ENCODE data around the gene OSBPL10. TPM values are rescaled to one million over a fixed set of nuclear protein-coding genes. Genes with fewer than 3 reads are reported as not detected.

Gene OSBPL10
- total and polyA plus RNA-seq, 2 experiments from 2014 or later: 2.4 to 8.1 TPM

DNA sequence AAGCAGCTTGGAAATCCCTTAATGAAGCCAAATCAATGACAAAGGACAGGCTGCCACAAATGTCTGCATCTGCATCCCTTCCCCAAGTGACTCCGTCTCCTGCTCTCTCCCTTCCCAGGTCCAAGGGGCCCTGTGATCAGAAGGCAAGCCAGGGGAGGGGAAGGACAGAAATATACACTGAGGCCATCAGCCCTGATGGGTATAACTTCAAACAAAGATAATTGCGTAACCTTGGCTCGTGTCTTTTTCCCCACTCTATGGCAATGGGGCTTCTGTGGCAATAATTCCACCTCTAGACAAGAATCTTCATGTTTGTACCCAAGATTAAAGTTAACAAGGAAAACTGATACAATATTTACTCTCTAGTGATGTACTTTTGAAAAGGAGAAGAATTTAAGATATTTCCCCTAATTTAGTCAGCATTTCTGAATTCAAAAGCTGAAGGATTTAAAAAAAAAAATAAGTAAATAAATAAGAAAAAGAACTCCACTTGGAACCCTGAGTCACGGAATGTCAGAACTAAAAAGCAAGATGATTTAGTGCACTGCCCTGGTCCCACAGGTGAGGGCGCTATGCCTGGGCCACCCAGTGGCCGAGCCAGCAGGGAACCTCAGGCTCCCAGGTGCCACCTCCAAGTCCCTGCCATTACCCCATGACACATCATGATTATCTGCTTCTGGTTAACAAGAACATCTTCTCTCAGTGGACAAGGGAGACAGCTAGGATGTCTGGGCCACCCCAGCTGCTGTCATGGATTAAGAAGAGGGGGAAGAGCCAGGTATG lies 293.9 kb downstream of the OSBPL10 start:
- Histone ChIP-seq H3F3A (ENCODE audit: insufficient read depth) (no peaks in the 10 kb centered on the region), H3K36me3 (ENCODE audit: low read depth) (no peaks in the 10 kb centered on the region), H4K20me1 (ENCODE audit: insufficient read depth) (no peaks in the 10 kb centered on the region), H3K27ac (no peak overlapping the region), H3K9me3 (ENCODE audit: low read depth) (no peaks in the 10 kb centered on the region), H3K4me1 (ENCODE audit: insufficient read depth) (no peaks in the 10 kb centered on the region), H3K9ac (no peak overlapping the region), H2AFZ (no peak overlapping the region), H3K9me2 (ENCODE audit: insufficient read depth) (no peaks in the 10 kb centered on the region), H3K4me3 (no peak overlapping the region), H3K4me2 (ENCODE audit: unreplicated experiment) (no peak overlapping the region), H3K79me2 (ENCODE audit: insufficient read depth) (no peaks in the 10 kb centered on the region), H3K27me3 (replicated peaks; ENCODE audit: insufficient read depth) (no peaks in the 10 kb centered on the region)
- 89 to 92% methylated on average over 6 of the region's 6 CpGs for WGBS, 2 experiments (ENCODE audit: low coverage in 1 of 2, low lambda C conversion rate in 2 of 2, missing lambda C conversion rate in 2 of 2)
- in situ Hi-C loops (cut with MboI): no loop called here
- DNase-seq: no peak
- TF ChIP-seq EZH2 (IDR thresholded peaks at IDR 0.05; ENCODE audit: insufficient read depth, poor library complexity, severe bottlenecking): no peak
- TF ChIP-seq EZH2phosphoT487 (IDR thresholded peaks at IDR 0.05; ENCODE audit: insufficient read depth, low read depth): no peak

DNA sequence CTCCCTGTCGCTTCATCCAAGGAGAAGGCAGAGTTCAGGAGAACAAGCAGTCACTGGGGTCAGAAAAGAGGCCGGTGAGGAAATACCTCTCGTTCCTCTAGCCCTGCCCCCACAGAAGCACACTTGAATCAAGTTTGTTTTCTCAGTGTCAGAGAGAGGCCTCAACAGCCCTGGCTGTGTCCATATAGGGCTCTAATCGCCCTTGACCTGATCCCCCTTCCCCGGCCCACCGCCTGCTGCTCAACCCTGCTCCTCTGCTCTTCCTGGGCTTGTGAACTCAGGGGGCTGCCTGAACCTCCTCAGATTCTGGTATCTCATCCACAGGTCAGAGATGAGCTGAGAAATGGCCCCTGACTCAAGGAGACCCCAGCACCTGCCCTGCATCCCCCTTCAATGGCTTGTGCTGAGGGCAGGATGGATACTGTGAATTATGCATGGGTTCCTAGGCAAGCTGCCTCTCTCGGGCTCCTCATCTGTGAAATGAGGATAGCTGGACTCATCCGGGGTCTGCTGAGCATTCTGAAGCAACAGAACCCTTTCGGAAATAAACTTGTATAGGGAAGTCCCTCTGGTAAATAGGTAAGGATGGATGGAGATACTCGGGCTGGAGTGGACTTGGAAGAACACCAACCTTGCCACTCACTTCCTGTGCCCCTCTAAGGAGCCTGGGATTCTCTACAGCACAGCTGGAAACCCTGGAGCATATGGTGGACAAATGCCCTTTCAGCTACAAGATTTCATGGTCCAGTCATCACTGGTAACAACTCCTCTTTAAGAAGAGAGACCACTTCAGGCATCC lies 300.8 kb downstream of the OSBPL10 start:
- in situ Hi-C loops (cut with MboI): no loop called here
- Histone ChIP-seq H3K79me2 (ENCODE audit: insufficient read depth) (no peaks in the 10 kb centered on the region), H3K36me3 (ENCODE audit: low read depth) (no peaks in the 10 kb centered on the region), H3K4me1 (ENCODE audit: insufficient read depth) (no peaks in the 10 kb centered on the region), H2AFZ (no peak overlapping the region), H3K9me2 (ENCODE audit: insufficient read depth) (no peaks in the 10 kb centered on the region), H3K27ac (no peak overlapping the region), H3K9ac (no peak overlapping the region), H3K4me3 (no peak overlapping the region), H4K20me1 (ENCODE audit: insufficient read depth) (no peaks in the 10 kb centered on the region), H3F3A (ENCODE audit: insufficient read depth) (no peaks in the 10 kb centered on the region), H3K4me2 (ENCODE audit: unreplicated experiment) (no peak overlapping the region), H3K27me3 (replicated peaks; ENCODE audit: insufficient read depth) (no peaks in the 10 kb centered on the region), H3K9me3 (ENCODE audit: low read depth) (no peaks in the 10 kb centered on the region)
- WGBS, 2 experiments (ENCODE audit: low coverage in 1 of 2, low lambda C conversion rate in 2 of 2, missing lambda C conversion rate in 2 of 2): 75 to 79% methylated on average over 10 of the region's 10 CpGs
- no peak for DNase-seq
- TF ChIP-seq EZH2phosphoT487 (IDR thresholded peaks at IDR 0.05; ENCODE audit: insufficient read depth, low read depth): no peak

DNA sequence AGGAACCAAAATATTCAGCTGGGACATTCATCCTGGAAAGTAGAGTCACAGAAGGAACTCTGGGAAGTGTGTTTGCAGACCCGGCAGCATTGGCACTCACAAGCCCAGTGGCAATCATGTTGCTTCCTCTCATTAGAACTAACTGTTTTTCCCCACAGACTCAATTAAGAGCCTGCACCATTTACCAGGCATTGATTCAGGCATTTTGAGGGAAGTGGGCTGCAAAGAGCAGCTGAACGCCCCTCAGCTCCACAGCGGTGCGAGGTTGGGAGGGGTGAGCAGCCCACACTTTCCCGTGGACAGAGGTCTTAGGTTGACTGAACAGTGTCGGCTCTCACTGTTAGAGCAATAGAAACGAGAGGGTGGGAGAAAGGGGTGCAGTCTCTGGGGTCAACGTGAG lies 304.5 kb downstream of the OSBPL10 start:
- Histone ChIP-seq H3K27ac (no peak overlapping the region), H4K20me1 (ENCODE audit: insufficient read depth) (no peaks in the 10 kb centered on the region), H3K9me2 (ENCODE audit: insufficient read depth) (no peaks in the 10 kb centered on the region), H3K79me2 (ENCODE audit: insufficient read depth) (no peaks in the 10 kb centered on the region), H3K4me2 (ENCODE audit: unreplicated experiment) (no peak overlapping the region), H3F3A (ENCODE audit: insufficient read depth) (no peaks in the 10 kb centered on the region), H2AFZ (no peak overlapping the region), H3K9me3 (ENCODE audit: low read depth) (no peaks in the 10 kb centered on the region), H3K27me3 (replicated peaks; ENCODE audit: insufficient read depth) (no peaks in the 10 kb centered on the region), H3K4me3 (no peak overlapping the region), H3K4me1 (ENCODE audit: insufficient read depth) (no peaks in the 10 kb centered on the region), H3K36me3 (ENCODE audit: low read depth) (no peaks in the 10 kb centered on the region), H3K9ac (no peak overlapping the region)
- no peak for DNase-seq
- TF ChIP-seq EZH2 (IDR thresholded peaks at IDR 0.05; ENCODE audit: insufficient read depth, poor library complexity, severe bottlenecking): no peak
- no peak for TF ChIP-seq EZH2phosphoT487 (IDR thresholded peaks at IDR 0.05; ENCODE audit: insufficient read depth, low read depth)
- in situ Hi-C loops (cut with MboI): no loop called here
- WGBS, 2 experiments (ENCODE audit: low coverage in 1 of 2, low lambda C conversion rate in 2 of 2, missing lambda C conversion rate in 2 of 2): 74 to 78% methylated on average over 8 of the region's 8 CpGs

DNA sequence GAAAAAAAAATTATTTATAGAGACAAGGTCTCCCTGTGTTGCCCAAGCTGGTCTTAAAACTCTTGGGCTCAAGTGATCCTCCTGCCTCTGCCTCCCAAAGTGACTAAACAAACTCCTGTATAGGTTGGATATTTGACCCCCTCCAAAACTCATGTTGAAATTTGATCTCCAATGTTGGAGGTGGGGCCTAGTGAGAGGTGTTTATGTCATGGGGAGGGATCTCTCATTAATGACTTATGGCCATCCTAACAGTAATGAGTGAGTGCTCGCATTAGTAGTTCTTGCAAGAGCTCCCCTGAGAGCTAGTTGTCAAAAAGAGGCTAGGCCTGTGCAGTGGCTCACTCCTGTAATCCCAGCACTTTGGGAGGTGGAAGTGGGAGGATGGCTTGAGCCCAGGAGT lies 307.1 kb downstream of the OSBPL10 start:
- 96 to 100% methylated on average over 1 of the region's 1 CpG for WGBS, 2 experiments (ENCODE audit: low coverage in 1 of 2, low lambda C conversion rate in 2 of 2, missing lambda C conversion rate in 2 of 2)
- Histone ChIP-seq H3K27me3 (replicated peaks; ENCODE audit: insufficient read depth) (no peaks in the 10 kb centered on the region), H3K79me2 (ENCODE audit: insufficient read depth) (no peaks in the 10 kb centered on the region), H3K9me3 (ENCODE audit: low read depth) (no peaks in the 10 kb centered on the region), H3K27ac (no peak overlapping the region), H3K9me2 (ENCODE audit: insufficient read depth) (no peaks in the 10 kb centered on the region), H2AFZ (no peak overlapping the region), H3F3A (ENCODE audit: insufficient read depth) (no peaks in the 10 kb centered on the region), H3K4me2 (ENCODE audit: unreplicated experiment) (no peak overlapping the region), H3K9ac (no peak overlapping the region), H3K4me3 (no peak overlapping the region), H4K20me1 (ENCODE audit: insufficient read depth) (no peaks in the 10 kb centered on the region), H3K36me3 (ENCODE audit: low read depth) (no peaks in the 10 kb centered on the region), H3K4me1 (ENCODE audit: insufficient read depth) (no peaks in the 10 kb centered on the region)
- in situ Hi-C loops (cut with MboI): no loop called here
- DNase-seq: no peak
- TF ChIP-seq EZH2 (IDR thresholded peaks at IDR 0.05; ENCODE audit: insufficient read depth, poor library complexity, severe bottlenecking): no peak
- no peak for TF ChIP-seq EZH2phosphoT487 (IDR thresholded peaks at IDR 0.05; ENCODE audit: insufficient read depth, low read depth)

Data from GM23248 (cell line).